HEK293 (cell line): ENCODE data around the gene MAN2B2.

ENCODE experiments used
- CTCF ChIA-PET: fragments of 350-600 bp; formaldehyde crosslinking; extraction: SDS; loops from one replicate; lab custom pipeline; 2021; ENCODE audit warnings: antibody characterized with exemption; lab: Yijun Ruan, JAX
- POLR2A ChIA-PET: fragments of 300-600 bp; formaldehyde crosslinking; extraction: SDS; loops from one replicate; lab custom pipeline; 2020; ENCODE audit warnings: antibody characterized with exemption, inconsistent platforms; lab: Yijun Ruan, JAX
- H3K27ac ChIP-seq: fragments of 200-500 bp; sonication (Bioruptor generic); 2 replicates; pipeline ENCODE4 v1.5.1; 2014; ENCODE audit warnings: low read depth, low read length, control low read depth, inconsistent platforms; ENCODE audit errors: extremely low read depth
- H3K36me3 ChIP-seq, 2 experiments: fragments of 200-500 bp in 1 of 2; sonication (Bioruptor generic) in 1 of 2; 1 replicate in 1 of 2; 2 replicates in 1 of 2; pipeline ENCODE4 v1.5.1; 2014 to 2017; ENCODE audit warnings: inconsistent platforms in 2 of 2, low read length in 2 of 2; ENCODE audit not compliant: control insufficient read depth in 2 of 2, insufficient read depth in 1 of 2
- H3K4me1 ChIP-seq: fragments of 200-500 bp; sonication (Bioruptor generic); 2 replicates; pipeline ENCODE4 v1.5.1; 2014; ENCODE audit warnings: mild to moderate bottlenecking, low read length, inconsistent platforms; ENCODE audit not compliant: control insufficient read depth, insufficient read depth
- H3K4me3 ChIP-seq: 2 replicates; pipeline ENCODE4 v1.5.1; 2011; ENCODE audit warnings: low read depth, mild to moderate bottlenecking, control low read depth, low read length, moderate library complexity
- H3K9me3 ChIP-seq: fragments of 200-500 bp; sonication (Bioruptor generic); 2 replicates; pipeline ENCODE4 v1.5.1; 2014; ENCODE audit warnings: low read depth, low read length, inconsistent platforms; ENCODE audit not compliant: control insufficient read depth, insufficient read depth
- TRIM28 ChIP-seq: IDR thresholded peaks from 2 replicates; pipeline ENCODE4 v1.6.1; 2011; ENCODE audit warnings: low read length, control low read depth, borderline replicate concordance
- ZEB2 ChIP-seq: fragments of 450-650 bp; formaldehyde crosslinking; IDR thresholded peaks from 2 replicates; pipeline ENCODE4 v1.5.1; 2016; ENCODE audit warnings: missing biosample characterization, missing genetic modification characterization
- ZNF146 ChIP-seq: fragments of 450-650 bp; formaldehyde crosslinking; IDR thresholded peaks from 2 replicates; pipeline ENCODE4 v1.5.1; 2016; ENCODE audit warnings: missing biosample characterization, missing genetic modification characterization
- ZNF155 ChIP-seq: fragments of 450-650 bp; formaldehyde crosslinking; IDR thresholded peaks from 2 replicates; pipeline ENCODE4 v1.5.1; 2016; ENCODE audit warnings: missing biosample characterization, missing genetic modification characterization
- ZNF214 ChIP-seq: fragments of 450-650 bp; formaldehyde crosslinking; IDR thresholded peaks from 2 replicates; pipeline ENCODE4 v1.5.1; 2017; ENCODE audit warnings: missing biosample characterization, mild to moderate bottlenecking, missing genetic modification characterization, borderline replicate concordance
- ZNF221 ChIP-seq: fragments of 450-650 bp; formaldehyde crosslinking; IDR thresholded peaks from 2 replicates; pipeline ENCODE4 v1.5.1; 2017; ENCODE audit warnings: missing biosample characterization, missing genetic modification characterization, borderline replicate concordance
- ZNF223 ChIP-seq: fragments of 450-650 bp; formaldehyde crosslinking; IDR thresholded peaks from 2 replicates; pipeline ENCODE4 v1.5.1; 2016; ENCODE audit warnings: missing biosample characterization, missing genetic modification characterization
- ZNF335 ChIP-seq: fragments of 450-650 bp; formaldehyde crosslinking; conservative IDR thresholded peaks from 2 replicates; pipeline ENCODE4 v1.5.1; 2016; ENCODE audit warnings: missing biosample characterization, missing genetic modification characterization
- ZNF341 ChIP-seq: fragments of 450-650 bp; formaldehyde crosslinking; IDR thresholded peaks from 2 replicates; pipeline ENCODE4; 2016; ENCODE audit warnings: low read depth, missing biosample characterization, missing genetic modification characterization
- ZNF416 ChIP-seq: fragments of 450-650 bp; formaldehyde crosslinking; IDR thresholded peaks from 2 replicates; pipeline ENCODE4 v1.5.1; 2016; ENCODE audit warnings: missing biosample characterization, missing genetic modification characterization
- ZNF548 ChIP-seq: fragments of 450-650 bp; formaldehyde crosslinking; IDR thresholded peaks from 2 replicates; pipeline ENCODE4 v1.5.1; 2016; ENCODE audit warnings: missing biosample characterization, missing genetic modification characterization
- ZNF600 ChIP-seq: fragments of 450-650 bp; formaldehyde crosslinking; IDR thresholded peaks from 2 replicates; pipeline ENCODE4 v1.5.1; 2016; ENCODE audit warnings: missing biosample characterization, missing genetic modification characterization
- ZNF629 ChIP-seq: fragments of 450-650 bp; formaldehyde crosslinking; IDR thresholded peaks from 2 replicates; pipeline ENCODE4 v1.5.1; 2017; ENCODE audit warnings: missing biosample characterization, missing genetic modification characterization
- ZNF76 ChIP-seq: fragments of 450-650 bp; formaldehyde crosslinking; IDR thresholded peaks from 2 replicates; pipeline ENCODE4; 2016; ENCODE audit warnings: low read depth, missing biosample characterization, missing genetic modification characterization, borderline replicate concordance
- TF ChIP-seq, protein P1 (sequence below): fragments of 450-650 bp; formaldehyde crosslinking; IDR thresholded peaks from 2 replicates; pipeline ENCODE4 v1.5.1; 2017; ENCODE audit warnings: missing biosample characterization, missing genetic modification characterization
- TF ChIP-seq, protein P2 (sequence below): fragments of 450-650 bp; formaldehyde crosslinking; IDR thresholded peaks from 2 replicates; pipeline ENCODE4 v1.5.1; 2016; ENCODE audit warnings: missing biosample characterization, missing genetic modification characterization, borderline replicate concordance

The MAN2B2 gene

DNA sequence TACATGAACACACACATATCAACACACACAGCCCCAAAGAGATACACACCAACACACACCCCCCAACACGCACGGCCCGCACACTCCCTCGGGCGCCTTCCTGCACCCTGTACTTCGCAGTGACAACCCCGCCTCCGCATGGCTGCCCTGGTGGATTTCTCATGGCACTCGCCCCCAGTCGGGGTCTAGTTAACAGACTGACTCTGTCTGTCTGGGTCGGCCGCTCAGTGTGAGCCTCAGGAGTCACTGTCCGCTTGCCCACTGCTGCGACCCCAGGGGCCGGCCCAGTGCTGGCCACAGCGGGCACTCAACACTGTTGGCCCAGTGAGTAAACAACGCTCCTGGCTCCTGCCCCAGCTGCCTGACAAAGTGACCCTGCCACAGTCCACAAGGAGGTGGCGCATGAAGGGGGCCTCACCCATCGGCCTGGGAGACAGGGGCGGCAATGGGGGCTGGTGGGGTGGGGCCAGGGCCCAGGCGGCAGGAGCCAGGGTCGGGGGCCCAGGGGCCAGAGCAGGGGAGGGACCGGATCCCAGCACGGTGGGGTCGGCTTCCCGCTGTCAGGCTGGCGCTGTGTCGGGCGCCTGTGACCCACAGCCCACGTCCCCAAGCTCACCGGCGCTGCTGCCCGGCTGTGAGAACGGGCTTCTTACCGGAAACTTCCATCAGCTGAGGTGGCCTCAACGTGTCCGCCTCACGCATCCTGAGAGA lies 40.2 kb upstream of the MAN2B2 start:
- Histone ChIP-seq H3K36me3 (no peaks in the 10 kb centered on the region), H3K27ac (no peak overlapping the region), H3K9me3 (no peaks in the 10 kb centered on the region), H3K4me3 (no peak overlapping the region), H3K4me1 (no peaks in the 10 kb centered on the region)
- TF ChIP-seq ZNF155 (tag by site-specific recombination): no peak
- no peak for TF ChIP-seq ZNF600
- no peak for TF ChIP-seq ZNF629 (tag by site-specific recombination)
- no peak for TF ChIP-seq ZNF223 (tag by site-specific recombination)
- TF ChIP-seq TRIM28: no peak
- no peak for TF ChIP-seq ZNF548 (tag by site-specific recombination)
- TF ChIP-seq ZNF335 (tag by site-specific recombination): no peak
- POLR2A ChIA-PET: no interaction called here
- CTCF ChIA-PET: no interaction called here

DNA sequence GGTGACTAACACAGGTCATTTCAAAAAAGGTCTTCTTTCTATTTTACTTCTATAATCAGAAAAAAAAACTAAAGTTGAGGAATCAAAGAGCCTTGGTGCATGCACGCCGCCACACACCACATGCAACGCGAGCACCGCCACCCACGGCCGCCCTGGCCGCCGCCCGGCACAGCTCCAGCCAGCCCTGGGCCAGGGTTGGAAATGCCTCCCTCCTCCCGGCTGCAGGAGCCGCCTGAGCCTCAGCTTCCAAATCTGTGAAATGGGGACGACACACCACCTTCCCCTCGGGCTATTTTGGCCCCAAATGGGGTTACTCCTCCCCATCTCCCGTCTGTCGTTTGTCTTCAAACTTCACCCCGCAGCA lies 39.7 kb upstream of the MAN2B2 start:
- TF ChIP-seq ZNF548 (tag by site-specific recombination): no peak
- no peak for TF ChIP-seq ZNF341 (tag by site-specific recombination)
- TF ChIP-seq ZEB2 (tag by site-specific recombination): no peak
- TF ChIP-seq ZNF416: no peak
- TF ChIP-seq ZNF76 (tag by site-specific recombination): no peak

DNA sequence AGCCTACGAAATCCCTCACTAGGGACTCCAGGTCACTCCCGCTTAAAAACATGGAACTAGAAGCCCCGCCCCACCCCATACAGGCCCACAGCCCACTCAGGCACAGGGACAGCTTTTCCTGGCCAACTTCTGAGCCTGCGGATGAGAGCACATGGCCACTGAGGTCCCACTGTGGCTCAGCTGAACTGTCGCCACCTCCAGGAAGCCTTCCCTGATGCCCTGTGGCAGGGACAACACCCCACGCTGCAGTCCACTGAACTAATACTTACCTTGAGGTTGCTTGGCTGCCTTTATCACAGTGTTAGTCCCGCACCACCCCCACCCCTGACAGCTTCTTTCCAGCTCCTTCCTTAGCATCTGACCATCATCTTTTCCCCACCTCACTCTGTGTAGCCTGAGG lies 39.3 kb upstream of the MAN2B2 start:
- ChIA-PET POLR2A (no interaction called here), CTCF (no interaction called here)
- H3K9me3 ChIP-seq: no peaks in the 10 kb centered on the region
- H3K27ac ChIP-seq: no peak overlapping the region
- H3K36me3 ChIP-seq: no peaks in the 10 kb centered on the region
- no peak overlapping the region for H3K4me3 ChIP-seq
- no peaks in the 10 kb centered on the region for H3K4me1 ChIP-seq
- TF ChIP-seq ZNF221 (tag by site-specific recombination): no peak

More for the DNA sequence above, 39.7 kb upstream of the MAN2B2 start:
- no peaks in the 10 kb centered on the region for H3K36me3 ChIP-seq
- CTCF ChIA-PET: no interaction called here
- no peak overlapping the region for H3K27ac ChIP-seq
- H3K4me3 ChIP-seq: no peak overlapping the region
- H3K4me1 ChIP-seq: no peaks in the 10 kb centered on the region
- H3K9me3 ChIP-seq: no peaks in the 10 kb centered on the region
- POLR2A ChIA-PET: no interaction called here

DNA sequence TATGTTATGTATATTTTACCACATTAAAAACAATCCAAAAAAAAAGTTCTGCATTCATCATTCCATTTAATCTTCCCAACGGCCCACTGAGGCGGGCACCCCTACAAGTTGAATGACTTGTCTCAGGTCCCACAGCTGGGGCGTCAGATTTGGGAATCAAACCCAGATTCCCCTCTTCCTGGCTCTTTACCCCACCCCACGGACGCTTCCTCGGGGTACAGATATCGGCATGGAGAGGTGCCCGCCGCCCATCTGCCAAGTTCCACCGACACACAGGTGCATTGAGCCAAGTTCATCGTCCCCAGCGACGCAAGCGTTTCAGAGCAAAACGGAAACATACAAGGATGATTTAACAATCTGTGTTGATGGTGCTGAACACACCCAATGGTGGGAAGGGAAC lies 36.9 kb upstream of the MAN2B2 start:
- TF ChIP-seq ZNF221 (tag by site-specific recombination) (no peak), ZNF214 (tag by site-specific recombination) (no peak), ZNF146 (tag by site-specific recombination) (no peak)
- TF ChIP-seq, protein P1, sequence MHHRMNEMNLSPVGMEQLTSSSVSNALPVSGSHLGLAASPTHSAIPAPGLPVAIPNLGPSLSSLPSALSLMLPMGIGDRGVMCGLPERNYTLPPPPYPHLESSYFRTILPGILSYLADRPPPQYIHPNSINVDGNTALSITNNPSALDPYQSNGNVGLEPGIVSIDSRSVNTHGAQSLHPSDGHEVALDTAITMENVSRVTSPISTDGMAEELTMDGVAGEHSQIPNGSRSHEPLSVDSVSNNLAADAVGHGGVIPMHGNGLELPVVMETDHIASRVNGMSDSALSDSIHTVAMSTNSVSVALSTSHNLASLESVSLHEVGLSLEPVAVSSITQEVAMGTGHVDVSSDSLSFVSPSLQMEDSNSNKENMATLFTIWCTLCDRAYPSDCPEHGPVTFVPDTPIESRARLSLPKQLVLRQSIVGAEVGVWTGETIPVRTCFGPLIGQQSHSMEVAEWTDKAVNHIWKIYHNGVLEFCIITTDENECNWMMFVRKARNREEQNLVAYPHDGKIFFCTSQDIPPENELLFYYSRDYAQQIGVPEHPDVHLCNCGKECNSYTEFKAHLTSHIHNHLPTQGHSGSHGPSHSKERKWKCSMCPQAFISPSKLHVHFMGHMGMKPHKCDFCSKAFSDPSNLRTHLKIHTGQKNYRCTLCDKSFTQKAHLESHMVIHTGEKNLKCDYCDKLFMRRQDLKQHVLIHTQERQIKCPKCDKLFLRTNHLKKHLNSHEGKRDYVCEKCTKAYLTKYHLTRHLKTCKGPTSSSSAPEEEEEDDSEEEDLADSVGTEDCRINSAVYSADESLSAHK (tag by site-specific recombination): no peak
- TF ChIP-seq, protein P2, sequence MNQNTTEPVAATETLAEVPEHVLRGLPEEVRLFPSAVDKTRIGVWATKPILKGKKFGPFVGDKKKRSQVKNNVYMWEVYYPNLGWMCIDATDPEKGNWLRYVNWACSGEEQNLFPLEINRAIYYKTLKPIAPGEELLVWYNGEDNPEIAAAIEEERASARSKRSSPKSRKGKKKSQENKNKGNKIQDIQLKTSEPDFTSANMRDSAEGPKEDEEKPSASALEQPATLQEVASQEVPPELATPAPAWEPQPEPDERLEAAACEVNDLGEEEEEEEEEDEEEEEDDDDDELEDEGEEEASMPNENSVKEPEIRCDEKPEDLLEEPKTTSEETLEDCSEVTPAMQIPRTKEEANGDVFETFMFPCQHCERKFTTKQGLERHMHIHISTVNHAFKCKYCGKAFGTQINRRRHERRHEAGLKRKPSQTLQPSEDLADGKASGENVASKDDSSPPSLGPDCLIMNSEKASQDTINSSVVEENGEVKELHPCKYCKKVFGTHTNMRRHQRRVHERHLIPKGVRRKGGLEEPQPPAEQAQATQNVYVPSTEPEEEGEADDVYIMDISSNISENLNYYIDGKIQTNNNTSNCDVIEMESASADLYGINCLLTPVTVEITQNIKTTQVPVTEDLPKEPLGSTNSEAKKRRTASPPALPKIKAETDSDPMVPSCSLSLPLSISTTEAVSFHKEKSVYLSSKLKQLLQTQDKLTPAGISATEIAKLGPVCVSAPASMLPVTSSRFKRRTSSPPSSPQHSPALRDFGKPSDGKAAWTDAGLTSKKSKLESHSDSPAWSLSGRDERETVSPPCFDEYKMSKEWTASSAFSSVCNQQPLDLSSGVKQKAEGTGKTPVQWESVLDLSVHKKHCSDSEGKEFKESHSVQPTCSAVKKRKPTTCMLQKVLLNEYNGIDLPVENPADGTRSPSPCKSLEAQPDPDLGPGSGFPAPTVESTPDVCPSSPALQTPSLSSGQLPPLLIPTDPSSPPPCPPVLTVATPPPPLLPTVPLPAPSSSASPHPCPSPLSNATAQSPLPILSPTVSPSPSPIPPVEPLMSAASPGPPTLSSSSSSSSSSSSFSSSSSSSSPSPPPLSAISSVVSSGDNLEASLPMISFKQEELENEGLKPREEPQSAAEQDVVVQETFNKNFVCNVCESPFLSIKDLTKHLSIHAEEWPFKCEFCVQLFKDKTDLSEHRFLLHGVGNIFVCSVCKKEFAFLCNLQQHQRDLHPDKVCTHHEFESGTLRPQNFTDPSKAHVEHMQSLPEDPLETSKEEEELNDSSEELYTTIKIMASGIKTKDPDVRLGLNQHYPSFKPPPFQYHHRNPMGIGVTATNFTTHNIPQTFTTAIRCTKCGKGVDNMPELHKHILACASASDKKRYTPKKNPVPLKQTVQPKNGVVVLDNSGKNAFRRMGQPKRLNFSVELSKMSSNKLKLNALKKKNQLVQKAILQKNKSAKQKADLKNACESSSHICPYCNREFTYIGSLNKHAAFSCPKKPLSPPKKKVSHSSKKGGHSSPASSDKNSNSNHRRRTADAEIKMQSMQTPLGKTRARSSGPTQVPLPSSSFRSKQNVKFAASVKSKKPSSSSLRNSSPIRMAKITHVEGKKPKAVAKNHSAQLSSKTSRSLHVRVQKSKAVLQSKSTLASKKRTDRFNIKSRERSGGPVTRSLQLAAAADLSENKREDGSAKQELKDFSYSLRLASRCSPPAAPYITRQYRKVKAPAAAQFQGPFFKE (tag by site-specific recombination): no peak
- ChIA-PET CTCF (interaction anchor here (1.0 kb wide), 1 partner anchor 8 kb away, joined by 3 read pairs; no protein-coding TSS in a partner anchor), POLR2A (no interaction called here)
- Histone ChIP-seq H3K4me3 (no peak overlapping the region), H3K9me3 (no peaks in the 10 kb centered on the region), H3K27ac (no peak overlapping the region), H3K4me1 (no peaks in the 10 kb centered on the region), H3K36me3 (no peaks in the 10 kb centered on the region)
